SU-DHL-6 (cell line): Measurements from ENCODE around the gene MDM2.

Experiments used
- H2AFZ ChIP-seq: fragments of 200-600 bp; sonication (generic); 2 replicates; pipeline ENCODE4 v1.6.1; 2014; ENCODE audit warnings: low read depth, mild to moderate bottlenecking, moderate library complexity, mixed read lengths, antibody characterized with exemption, low read length; ENCODE audit not compliant: severe bottlenecking
- H3F3A ChIP-seq: fragments of 200-600 bp; shearing (Covaris generic); 2 replicates; pipeline ENCODE4 v1.6.0; 2016; ENCODE audit warnings: antibody characterized with exemption, mild to moderate bottlenecking; ENCODE audit not compliant: insufficient read depth
- H3K27ac ChIP-seq: fragments of 200-600 bp; sonication (generic); 2 replicates; pipeline ENCODE4 v1.5.1; 2016; ENCODE audit warnings: low read depth, mild to moderate bottlenecking, low read length, moderate library complexity, mixed read lengths
- H3K27me3 ChIP-seq: fragments of 200-600 bp; sonication (generic), shearing (Covaris generic); 2 replicates; pipeline ENCODE4 v1.6.0; 2014; ENCODE audit warnings: mild to moderate bottlenecking, low read length
- H3K36me3 ChIP-seq: fragments of 200-600 bp; sonication (generic); 2 replicates; pipeline ENCODE4 v1.6.1; 2014; ENCODE audit warnings: mild to moderate bottlenecking, low read length, mixed read lengths
- H3K4me2 ChIP-seq: fragments of 300-600, 200-600 bp; shearing (Covaris generic), sonication (generic); 2 replicates; pipeline ENCODE4 v1.6.0; 2014; ENCODE audit warnings: low read length, low read depth, mild to moderate bottlenecking; ENCODE audit not compliant: poor library complexity, severe bottlenecking
- H3K4me3 ChIP-seq: fragments of 200-600 bp; sonication (generic); 2 replicates; pipeline ENCODE4 v1.5.1; 2014; ENCODE audit warnings: antibody characterized with exemption, low read length, mild to moderate bottlenecking, mixed read lengths; ENCODE audit not compliant: insufficient read depth, poor library complexity, severe bottlenecking
- H3K79me2 ChIP-seq: fragments of 200-600 bp; sonication (generic); 2 replicates; pipeline ENCODE4 v1.6.1; 2014; ENCODE audit warnings: mild to moderate bottlenecking, low read length, moderate library complexity; ENCODE audit not compliant: insufficient read depth
- H3K9ac ChIP-seq: fragments of 200-600 bp; sonication (generic); 2 replicates; pipeline ENCODE4 v1.7.0; 2014; ENCODE audit warnings: mild to moderate bottlenecking, low read length
- H3K9me2 ChIP-seq: fragments of 200-600 bp; sonication (generic); replicated peaks from 2 replicates; pipeline ENCODE4 v1.6.1; 2014; ENCODE audit warnings: low read length; ENCODE audit not compliant: insufficient read depth
- H3K9me3 ChIP-seq: fragments of 200-600 bp; sonication (generic); 2 replicates; pipeline ENCODE4 v1.6.1; 2014; ENCODE audit warnings: low read length, mixed read lengths; ENCODE audit not compliant: insufficient read depth
- H4K20me1 ChIP-seq: fragments of 200-600 bp; sonication (generic); 2 replicates; pipeline ENCODE4 v1.6.1; 2014; ENCODE audit warnings: low read depth, mild to moderate bottlenecking, antibody characterized with exemption, low read length, moderate library complexity, mixed read lengths
- CTCF ChIP-seq: fragments of 200-600 bp; sonication (generic); IDR thresholded peaks from one replicate; pipeline ENCODE4 v1.5.1; 2017; ENCODE audit warnings: antibody characterized with exemption, mild to moderate bottlenecking, low read length, moderate library complexity; ENCODE audit not compliant: insufficient read depth, poor library complexity, severe bottlenecking
- EZH2phosphoT487 ChIP-seq: fragments of 200-600 bp; sonication (generic), shearing (Covaris generic); conservative IDR thresholded peaks from 2 replicates; pipeline ENCODE4 v1.6.1; 2018; ENCODE audit warnings: mild to moderate bottlenecking, antibody characterized with exemption, low read length, moderate library complexity, mixed read lengths

MDM2 gene

GRCh38 chr12:68832504-68832867 lies 24.5 kb downstream of the MDM2 start:
- TF ChIP-seq EZH2phosphoT487 = no peak
- TF ChIP-seq CTCF = no peak
- Histone ChIP-seq H3K79me2 (peaks cover 23% of the 10 kb centered on the region), H4K20me1 (peaks cover 5% of the 10 kb centered on the region; the same call in 1 of the 2 replicates), H3K27ac (no peak overlapping the region), H3K27me3 (no peaks in the 10 kb centered on the region), H3K4me2 (no peak overlapping the region), H3K36me3 (peaks cover 71% of the 10 kb centered on the region), H3K4me3 (no peak overlapping the region), H3K9ac (no peak overlapping the region), H3K9me2 (no peaks in the 10 kb centered on the region), H3F3A (peaks cover 37% of the 10 kb centered on the region), H3K9me3 (no peaks in the 10 kb centered on the region), H2AFZ (no peak overlapping the region)

GRCh38 chr12:68833508-68833907 lies 25.5 kb downstream of the MDM2 start:
- no peak overlapping the region for H3K4me3 ChIP-seq
- H3K9me3 ChIP-seq = no peaks in the 10 kb centered on the region
- peaks cover 23% of the 10 kb centered on the region for H3K79me2 ChIP-seq
- no peak for TF ChIP-seq CTCF
- TF ChIP-seq EZH2phosphoT487 = no peak
- H3K36me3 ChIP-seq = peaks cover 71% of the 10 kb centered on the region
- no peak overlapping the region for H3K4me2 ChIP-seq
- peaks cover 27% of the 10 kb centered on the region for H3F3A ChIP-seq
- no peaks in the 10 kb centered on the region for H3K27me3 ChIP-seq
- H4K20me1 ChIP-seq = 0 out of 2 replicates have a peak, but pooled peaks cover 5% of the 10 kb centered on the region
- no peak overlapping the region for H2AFZ ChIP-seq
- no peak overlapping the region for H3K9ac ChIP-seq
- H3K27ac ChIP-seq = no peak overlapping the region
- no peaks in the 10 kb centered on the region for H3K9me2 ChIP-seq

GRCh38 chr12:68835333-68835908 lies 27.4 kb downstream of the MDM2 start:
- H3K4me2 ChIP-seq = no peak overlapping the region
- no peak overlapping the region for H3K4me3 ChIP-seq
- 0 out of 2 replicates have a peak, but pooled peaks cover 5% of the 10 kb centered on the region for H4K20me1 ChIP-seq
- TF ChIP-seq EZH2phosphoT487 = no peak
- TF ChIP-seq CTCF = no peak
- H3K9ac ChIP-seq = no peak overlapping the region
- peaks cover 75% of the 10 kb centered on the region for H3K36me3 ChIP-seq
- H3F3A ChIP-seq = peaks cover 13% of the 10 kb centered on the region
- no peaks in the 10 kb centered on the region for H3K27me3 ChIP-seq
- H3K9me3 ChIP-seq = no peaks in the 10 kb centered on the region
- H3K79me2 ChIP-seq = peaks cover 21% of the 10 kb centered on the region
- H3K9me2 ChIP-seq = no peaks in the 10 kb centered on the region
- no peak overlapping the region for H3K27ac ChIP-seq
- H2AFZ ChIP-seq = no peak overlapping the region
